Embryonic facial prominence (tissue), 1 donor: ENCODE measurements around the gene MAT1A.
"Not testable (repeated sequence)": the region's sequence is repeated elsewhere in the genome, so short reads cannot be mapped to it uniquely, and the experiment has no call there.

Experiments
- DNase-seq: peaks from one replicate; pipeline ENCODE4 v3.0.0-alpha.2; 2016; ENCODE audit errors: extremely low spot score

The MAT1A gene

DNA sequence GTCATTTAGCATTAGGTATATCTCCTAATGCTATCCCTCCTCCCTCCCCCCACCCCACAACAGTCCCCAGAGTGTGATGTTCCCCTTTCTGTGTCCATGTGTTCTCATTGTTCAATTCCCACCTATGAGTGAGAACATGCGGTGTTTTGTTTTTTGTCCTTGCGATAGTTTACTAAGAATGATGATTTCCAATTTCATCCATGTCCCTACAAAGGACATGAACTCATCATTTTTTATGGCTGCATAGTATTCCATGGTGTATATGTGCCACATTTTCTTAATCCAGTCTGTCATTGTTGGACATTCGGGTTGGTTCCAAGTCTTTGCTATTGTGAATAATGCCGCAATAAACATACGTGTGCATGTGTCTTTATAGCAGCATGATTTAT, 66.4 kb downstream of the MAT1A start:
- DNase-seq, result not testable (repeated sequence)
